ACHN (cell line): ENCODE measurements around the gene UBAP1L.
"Not testable (repeated sequence)": the region's sequence is repeated elsewhere in the genome, so short reads cannot be mapped to it uniquely, and the experiment has no call there.

Experiments
- DNase-seq: peaks from one replicate; pipeline ENCODE4 v3.0.0-alpha.2; 2015
- in situ Hi-C: cut with HindIII; loops from 2 replicates; pipeline ENCODE4 v1.10.0; 2017; ENCODE audit warnings: low sequenced_read_pairs, low pct_ligation_motif_present, low pct_unique_long_range_greater_than_20kb

The UBAP1L gene

GRCh38 chr15:65087873-65088642 lies 26.9 kb downstream of the UBAP1L start:
- in situ Hi-C loops, result no loop called here
- DNase-seq, result no peak

DNA sequence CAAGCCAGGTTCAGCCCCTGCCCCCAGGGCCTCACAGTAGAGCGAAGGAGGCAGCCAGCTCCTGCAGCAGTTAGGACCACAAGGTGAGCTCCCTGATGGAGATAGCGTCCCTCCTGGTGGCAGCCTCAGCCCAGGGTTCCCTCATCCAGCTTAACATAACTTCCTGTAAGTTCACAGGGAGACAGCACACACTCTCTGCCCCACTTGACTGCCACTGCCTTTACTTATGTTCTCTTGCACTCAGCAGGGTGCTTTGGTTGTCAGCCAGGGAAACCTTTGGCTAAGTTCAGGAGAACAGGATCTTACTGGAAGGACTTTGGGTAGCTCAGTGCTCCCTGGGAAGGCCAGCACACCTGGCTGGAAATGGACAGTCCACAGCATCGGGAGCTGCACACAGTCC lies 27.6 kb downstream of the UBAP1L start:
- DNase-seq, result no peak
- in situ Hi-C loops, result no loop called here

DNA sequence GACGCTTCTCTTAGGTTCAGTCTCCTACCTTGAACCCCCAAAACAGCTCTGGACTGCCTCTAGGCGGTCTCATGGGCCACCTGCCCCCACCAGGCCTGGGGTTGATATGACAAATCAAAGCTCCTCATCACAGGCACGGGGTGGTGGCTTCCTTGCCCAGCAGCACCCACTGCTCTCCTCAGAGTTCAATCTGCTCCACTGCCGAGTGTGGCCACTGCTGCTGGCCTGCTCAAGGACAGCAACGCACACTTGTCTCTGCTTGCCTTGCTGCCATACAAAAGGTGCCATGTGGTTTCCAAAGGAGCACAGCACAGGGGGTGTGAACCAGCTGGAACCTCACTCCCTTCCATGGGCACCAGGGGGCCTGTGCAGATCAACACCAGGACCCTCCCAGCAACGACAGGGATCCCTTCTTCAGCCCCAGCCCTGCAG lies 28.3 kb downstream of the UBAP1L start:
- in situ Hi-C loops, result no loop called here

GRCh38 chr15:65085990-65086679 lies 28.9 kb downstream of the UBAP1L start:
- peak; percentile 40 for DNase-seq
- in situ Hi-C loops, result no loop called here

More for the DNA sequence above, 28.3 kb downstream of the UBAP1L start:
- DNase-seq, result no peak

- in situ Hi-C loops, result no loop called here
- DNase-seq, result no peak
These were observed 29.7 kb downstream of the UBAP1L start for GRCh38 chr15:65085207-65085753.

DNA sequence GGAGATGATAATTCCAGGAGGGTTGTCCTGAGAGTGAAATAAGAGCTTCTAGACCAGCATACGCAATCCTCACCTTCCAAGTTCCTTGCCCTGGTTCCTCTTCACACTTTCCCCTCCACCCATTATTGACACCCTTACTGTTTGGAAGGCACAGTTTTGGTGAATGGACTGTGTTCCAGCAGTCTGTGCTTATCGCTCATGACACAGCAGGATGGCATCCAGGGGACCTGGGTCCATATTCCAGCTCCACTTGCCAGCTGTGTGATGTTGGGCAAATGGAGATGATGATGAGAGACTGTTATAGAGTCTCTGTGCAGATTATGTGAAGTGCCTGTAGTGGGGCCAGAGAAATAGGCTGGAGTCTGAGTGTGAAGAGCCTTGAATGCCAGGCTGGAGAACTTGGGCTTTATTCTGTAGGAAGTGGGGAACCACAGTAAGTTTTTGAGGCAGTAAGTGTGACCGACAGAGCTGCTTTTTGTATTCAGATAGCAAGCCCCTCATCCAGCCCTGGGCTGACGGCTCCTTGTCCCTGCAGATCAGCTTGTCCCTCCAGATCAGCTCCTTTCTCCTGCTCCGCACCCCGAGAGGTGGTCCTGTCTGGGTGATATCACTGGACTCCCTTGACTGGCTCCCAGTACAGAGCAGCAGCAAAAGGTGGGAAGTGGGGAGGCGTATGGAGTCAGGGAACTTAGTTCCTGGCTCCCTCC lies 30.3 kb downstream of the UBAP1L start:
- in situ Hi-C loops, result no loop called here
- no peak for DNase-seq

DNA sequence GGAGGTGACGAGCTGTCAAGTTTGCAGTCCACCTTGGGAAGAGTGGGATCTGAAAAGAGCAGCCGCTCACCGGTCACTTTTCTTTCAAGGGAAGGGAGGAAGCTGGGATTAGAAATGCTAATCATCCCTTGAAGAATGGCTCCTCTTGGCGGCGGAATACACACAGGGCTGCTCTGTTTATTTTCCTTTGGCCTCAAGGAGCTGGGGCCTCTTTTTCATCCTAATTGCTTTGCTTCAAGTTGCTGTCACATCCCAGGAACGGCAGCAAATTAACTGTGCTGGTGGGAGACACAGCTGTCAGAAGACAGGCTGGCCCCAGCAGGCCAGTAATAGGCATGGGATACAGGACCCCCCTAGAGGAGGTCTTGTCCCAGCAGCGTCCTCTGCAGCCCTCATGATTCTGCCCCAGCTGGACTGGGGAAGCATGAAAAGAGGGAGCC lies 31.7 kb downstream of the UBAP1L start:
- in situ Hi-C loops, result no loop called here
- no peak for DNase-seq

- no peak for DNase-seq
- in situ Hi-C loops, result no loop called here
These were observed 32.6 kb downstream of the UBAP1L start for GRCh38 chr15:65082303-65082953.

DNA sequence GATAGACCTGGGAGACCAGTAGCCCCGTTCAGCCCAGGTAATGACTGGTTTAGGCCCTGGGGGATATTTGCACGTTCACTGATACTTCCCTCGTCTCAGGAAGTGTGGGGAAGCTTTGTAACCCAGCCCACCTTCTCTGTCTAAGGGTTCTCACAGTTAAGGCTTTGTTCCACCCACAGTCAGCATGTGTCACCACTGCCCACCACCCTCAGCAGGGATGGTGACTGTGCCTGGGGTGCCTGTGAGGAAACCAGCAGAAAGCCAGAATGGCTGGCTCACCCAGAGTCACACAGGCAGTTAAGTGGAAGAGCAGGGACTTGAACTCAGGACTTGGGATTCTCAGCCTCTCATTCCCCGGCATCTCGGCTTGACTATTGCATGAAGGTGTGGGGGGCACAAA lies 33.2 kb downstream of the UBAP1L start:
- in situ Hi-C loops, result no loop called here
- no peak for DNase-seq

DNA sequence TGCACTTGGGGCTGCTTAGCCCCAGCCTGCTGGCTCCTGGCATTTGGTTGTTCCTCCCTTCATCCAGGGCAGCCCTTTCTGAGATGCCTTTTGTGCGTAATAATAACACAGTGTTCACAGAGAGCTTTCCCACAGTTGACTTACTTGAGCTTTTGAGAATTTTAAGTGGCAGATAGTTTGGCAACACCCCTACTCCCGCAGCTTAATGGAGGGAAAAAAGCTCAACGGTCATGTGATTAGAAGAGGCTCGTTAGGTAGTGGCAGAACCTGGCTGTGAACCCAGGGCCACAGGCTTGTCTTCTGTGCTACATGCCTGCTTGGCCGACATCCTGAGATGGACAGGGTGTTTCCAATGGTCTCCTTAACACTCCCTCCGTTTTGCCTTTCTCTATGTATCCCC lies 33.7 kb downstream of the UBAP1L start:
- DNase-seq, result no peak
- in situ Hi-C loops, result no loop called here

- no peak for DNase-seq
- in situ Hi-C loops, result no loop called here
These were observed 35.4 kb downstream of the UBAP1L start for GRCh38 chr15:65079580-65079979.

GRCh38 chr15:65077981-65078352 lies 37.0 kb downstream of the UBAP1L start:
- in situ Hi-C loops, result no loop called here
- DNase-seq, result no peak

GRCh38 chr15:65077291-65077980 lies 37.6 kb downstream of the UBAP1L start:
- no peak for DNase-seq
- in situ Hi-C loops, result no loop called here

GRCh38 chr15:65076486-65077290 lies 38.3 kb downstream of the UBAP1L start, which contains the start of gene KBTBD13:
Gene KBTBD13 (plus strand): TSS chr15:65076746. CDS start chr15:65076816, 70 bp downstream.
- in situ Hi-C loops, result no loop called here
- DNase-seq, result no peak

DNA sequence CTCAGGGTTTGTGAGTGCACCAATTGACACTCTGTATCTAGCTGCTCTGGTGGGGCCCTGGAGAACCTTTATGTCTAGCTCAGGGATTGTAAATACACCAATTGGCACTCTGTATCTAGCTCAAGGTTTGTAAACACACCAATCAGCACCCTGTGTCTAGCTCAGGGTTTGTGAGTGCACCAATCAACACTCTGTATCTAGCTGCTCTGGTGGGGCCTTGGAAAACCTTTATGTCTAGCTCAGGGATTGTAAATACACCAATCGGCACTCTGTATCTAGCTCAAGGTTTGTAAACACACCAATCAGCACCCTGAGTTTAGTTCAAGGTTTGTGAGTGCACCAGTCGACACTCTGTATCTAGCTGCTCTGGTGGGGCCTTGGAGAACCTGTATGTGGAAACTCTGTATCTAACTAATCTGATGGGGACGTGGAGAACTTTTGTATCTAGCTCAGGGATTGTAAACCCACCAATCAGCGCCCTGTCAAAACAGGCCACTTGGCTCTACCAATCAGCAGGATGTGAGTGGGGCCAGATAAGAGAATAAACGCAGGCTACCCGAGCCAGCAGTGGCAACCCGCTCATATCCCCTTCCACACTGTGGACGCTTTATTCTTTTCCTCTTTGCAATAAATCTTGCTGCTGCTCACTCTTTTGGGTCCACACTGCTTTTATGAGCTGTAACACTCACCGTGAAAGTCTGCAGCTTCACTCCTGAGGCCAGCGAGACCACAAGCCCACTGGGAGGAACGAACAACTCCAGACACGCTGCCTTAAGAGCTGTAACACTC lies 39.2 kb downstream of the UBAP1L start:
- DNase-seq, in situ Hi-C loops: not testable (repeated sequence)

DNA sequence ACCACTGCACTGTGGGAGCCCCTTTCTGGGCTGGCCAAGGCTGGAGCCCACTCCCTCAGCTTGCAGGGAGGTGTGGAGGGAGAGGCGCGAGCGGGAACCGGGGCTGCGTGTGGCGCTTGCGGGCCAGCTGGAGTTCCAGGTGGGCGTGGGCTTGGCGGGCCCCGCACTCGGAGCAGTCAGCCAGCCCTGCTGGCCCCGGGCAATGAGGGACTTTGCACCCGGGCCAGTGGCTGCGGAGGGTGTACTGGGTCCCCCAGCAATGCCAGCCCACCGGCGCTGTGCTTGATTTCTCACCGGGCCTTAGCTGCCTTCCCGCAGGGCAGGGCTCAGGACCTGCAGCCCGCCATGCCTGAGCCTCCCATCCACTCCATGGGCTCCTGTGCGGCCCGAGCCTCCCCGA lies 40.1 kb downstream of the UBAP1L start:
- DNase-seq, in situ Hi-C loops: not testable (repeated sequence)

GRCh38 chr15:65072617-65073016 lies 42.4 kb downstream of the UBAP1L start:
- in situ Hi-C loops, result no loop called here
- DNase-seq, result no peak
